GM18951 (cell line): ENCODE results near the gene SEC22A.

Experiments
- POLR2A ChIP-seq: IDR thresholded peaks from 4 replicates; pipeline ENCODE4 v1.6.1; 2011; ENCODE audit warnings: mild to moderate bottlenecking; ENCODE audit not compliant: insufficient read length, insufficient read depth; ENCODE audit errors: extremely low read depth
- in situ Hi-C: fragments of 300-500 bp; cut with MboI; formaldehyde crosslinking; loops from one replicate; pipeline ENCODE4 v1.12.0; 2022; ENCODE audit warnings: low sequenced_read_pairs, mixed read lengths, inconsistent platforms; ENCODE audit not compliant: unreplicated experiment

Gene SEC22A

DNA sequence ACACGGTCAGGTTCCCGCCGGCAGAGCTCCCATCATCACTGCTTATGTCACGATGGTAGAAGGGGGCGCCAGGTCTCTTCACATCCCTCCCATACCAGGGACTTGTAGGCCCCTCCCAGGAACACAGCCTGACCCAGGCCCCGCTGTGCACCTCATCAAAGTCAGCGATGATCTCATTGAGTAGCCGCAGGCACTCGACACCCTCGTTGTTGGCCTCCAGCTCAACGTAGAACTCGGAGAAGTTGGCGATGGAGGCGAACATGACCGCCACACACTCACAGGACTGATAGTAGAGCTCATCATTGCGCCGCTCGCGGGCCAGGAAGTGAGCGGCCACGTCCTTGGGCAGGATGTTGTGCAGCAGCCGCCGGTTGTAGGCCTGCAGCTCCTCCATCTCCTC, 89.2 kb downstream of the SEC22A start:
- TF ChIP-seq POLR2A, result no peak
- in situ Hi-C loops, result no loop called here

DNA sequence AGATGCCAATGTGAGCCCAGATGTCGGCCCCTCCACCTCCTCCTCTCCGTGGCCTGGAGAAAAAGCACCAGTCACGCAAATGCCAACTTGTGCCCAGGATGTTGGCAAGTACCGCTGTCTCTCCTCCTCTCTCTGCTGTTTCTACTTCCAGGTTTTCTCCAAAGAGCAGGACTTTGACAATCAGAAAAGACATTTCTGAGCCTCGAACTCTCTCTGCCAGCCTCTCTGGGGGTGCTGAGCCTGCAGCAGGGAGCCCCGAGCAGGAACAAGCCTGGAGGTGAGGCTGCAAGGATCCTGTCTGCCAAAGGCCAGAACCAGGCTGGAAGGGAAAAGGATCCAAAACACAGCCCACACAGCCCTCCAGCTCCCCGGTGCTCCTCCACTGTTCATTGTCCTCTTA, 89.7 kb downstream of the SEC22A start:
- in situ Hi-C loops, result no loop called here
- TF ChIP-seq POLR2A, result no peak

DNA sequence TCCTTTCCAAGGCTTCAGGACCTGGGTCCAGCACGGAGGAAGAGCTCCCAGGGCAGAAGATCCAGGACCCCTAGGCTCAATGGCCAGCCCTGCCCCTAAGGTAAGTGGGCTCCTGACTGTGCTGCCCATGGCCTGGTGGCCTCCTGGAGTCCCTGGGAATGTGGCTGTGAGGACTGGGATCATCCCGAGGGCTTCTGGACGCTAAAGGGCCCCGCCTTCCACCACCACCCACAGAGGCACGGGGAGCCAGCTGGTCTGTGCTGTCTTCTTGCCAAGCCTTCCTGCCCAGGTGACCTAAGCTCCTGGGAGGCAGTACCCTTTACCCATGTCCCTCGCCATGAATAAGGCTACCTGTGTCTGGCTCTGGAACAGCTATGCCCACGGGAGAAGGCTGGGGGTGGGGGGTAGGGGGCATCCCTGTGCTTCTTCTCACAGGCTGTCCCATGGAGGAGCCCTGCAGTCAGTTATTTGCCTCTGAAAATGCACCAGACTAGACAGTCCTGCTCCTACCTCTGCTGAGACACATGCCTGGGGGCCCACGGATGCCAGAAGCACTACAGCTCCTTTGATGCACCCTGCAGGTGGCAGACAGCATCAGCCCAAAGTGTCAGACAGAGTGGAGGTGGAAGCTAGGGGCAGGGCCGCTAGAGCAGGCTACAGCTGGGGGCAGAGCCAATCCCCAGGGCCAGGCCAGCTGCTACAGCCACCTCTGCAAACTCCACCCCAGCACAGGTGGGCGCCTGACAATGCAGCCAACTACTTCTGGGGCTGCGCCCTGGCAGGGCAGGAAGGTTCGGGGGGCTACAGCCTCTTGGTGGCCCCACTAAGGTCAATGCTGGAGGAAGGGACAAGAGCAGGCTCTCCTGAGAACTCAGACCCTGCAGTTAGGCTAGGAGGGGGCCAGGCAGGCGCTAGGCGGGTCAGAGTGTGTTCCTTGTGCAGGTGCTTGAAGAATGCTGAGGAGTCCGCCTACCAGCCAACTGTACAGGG, 90.9 kb downstream of the SEC22A start:
- in situ Hi-C loops, result no loop called here
- no peak for TF ChIP-seq POLR2A

DNA sequence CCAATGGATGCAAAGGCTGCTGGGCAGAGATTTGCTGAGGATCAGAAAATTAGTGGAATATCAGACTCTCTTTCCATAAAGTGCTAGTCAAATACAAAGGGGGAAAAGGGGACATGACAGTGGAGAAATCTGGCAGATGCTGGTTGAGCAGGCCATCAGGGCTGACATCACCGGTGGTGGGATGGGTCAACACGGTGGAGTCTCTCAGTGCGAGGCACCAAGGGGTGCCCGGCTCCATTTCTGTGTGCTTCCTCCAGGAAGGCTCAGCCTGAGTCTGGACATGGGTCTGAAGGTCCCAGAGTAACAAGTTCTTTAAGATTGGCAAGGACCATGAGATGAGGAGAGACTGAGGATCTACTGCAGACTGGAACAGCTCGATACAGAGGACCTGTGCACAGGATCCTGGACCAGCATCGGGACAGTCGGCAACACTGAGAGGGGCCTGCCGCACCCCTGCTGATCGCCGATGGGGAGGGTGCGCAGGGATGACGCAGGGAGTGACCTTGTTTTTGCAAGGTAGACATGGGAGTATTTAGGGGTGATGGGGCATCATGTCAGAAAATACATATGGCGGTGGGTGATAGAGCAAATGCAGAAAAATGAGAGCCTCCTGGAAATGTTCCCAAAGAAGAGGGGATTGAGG, 92.7 kb downstream of the SEC22A start:
- no peak for TF ChIP-seq POLR2A
- in situ Hi-C loops, result no loop called here

DNA sequence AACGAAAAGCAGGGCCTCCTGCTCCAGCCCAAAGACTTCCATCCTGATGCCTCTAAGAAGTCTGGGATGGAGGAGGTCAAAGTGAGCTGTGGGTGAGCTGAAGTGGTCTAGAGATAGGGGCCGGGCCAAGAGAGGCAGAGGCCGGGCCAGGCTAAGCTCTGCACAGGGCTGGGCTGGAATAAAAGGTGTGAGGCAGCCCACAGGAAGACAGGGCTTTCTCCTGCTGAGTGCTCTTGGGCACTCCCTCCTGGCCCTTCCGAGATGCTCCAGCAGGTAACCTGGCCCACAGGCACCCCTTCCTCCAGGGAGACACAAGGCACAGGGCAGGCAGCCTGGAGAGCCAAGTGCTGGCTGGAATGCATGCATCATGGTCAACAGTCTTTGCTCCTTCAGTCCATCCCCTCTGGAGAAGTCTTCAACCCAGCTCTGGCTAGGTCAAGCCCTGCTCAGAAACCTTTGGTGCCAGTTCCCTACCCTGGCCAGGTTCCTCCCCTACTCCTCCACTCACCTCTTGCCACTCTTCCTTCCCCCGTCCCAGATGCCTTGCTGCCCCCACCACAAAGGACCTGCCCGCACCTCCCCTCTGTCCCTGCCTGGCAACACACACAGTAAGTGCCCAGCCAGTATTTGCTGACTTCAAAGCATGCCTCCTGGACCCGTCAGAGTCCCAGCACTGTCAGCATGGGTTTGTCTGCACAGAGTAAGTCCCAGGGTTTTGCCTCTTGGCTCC, 93.6 kb downstream of the SEC22A start:
- TF ChIP-seq POLR2A, result no peak
- in situ Hi-C loops, result no loop called here

DNA sequence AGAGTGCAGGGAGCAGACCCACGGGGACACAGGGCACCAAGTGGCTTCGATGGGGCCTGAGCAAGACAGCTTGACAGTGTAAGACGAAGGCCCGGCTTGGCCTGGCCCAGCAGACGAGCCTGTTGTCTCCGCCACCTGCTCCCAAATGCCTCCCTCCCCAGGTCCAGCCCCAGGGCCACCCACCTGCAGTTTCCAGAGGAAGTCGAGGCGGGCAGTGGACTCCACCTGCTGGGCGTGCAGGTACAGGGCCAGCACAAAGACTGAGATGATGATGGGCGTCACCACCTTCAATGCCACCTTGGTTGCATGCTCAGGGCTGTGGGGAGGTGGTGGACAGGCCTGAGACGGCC, 94.1 kb downstream of the SEC22A start:
- in situ Hi-C loops, result no loop called here
- TF ChIP-seq POLR2A, result no peak

DNA sequence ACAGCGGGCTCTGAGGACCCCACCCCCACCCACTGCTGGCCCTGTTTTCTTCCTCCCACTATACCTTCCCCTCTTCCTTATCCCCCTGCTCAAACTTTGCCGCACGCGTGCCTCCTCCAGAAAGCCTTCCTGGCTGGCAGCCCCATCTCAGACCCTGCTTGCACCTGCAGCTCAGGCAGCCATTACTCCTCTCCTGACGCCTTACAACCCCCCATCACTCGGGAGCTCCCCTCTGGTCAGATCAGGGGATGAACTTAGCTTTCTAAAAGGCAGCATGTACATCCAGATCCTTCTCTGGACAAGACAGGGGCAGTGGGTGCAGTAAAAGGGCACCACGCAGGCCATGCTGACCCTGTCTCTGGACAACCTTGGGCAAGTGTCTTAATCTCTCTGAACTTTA, 94.5 kb downstream of the SEC22A start:
- in situ Hi-C loops, result no loop called here
- TF ChIP-seq POLR2A, result no peak

DNA sequence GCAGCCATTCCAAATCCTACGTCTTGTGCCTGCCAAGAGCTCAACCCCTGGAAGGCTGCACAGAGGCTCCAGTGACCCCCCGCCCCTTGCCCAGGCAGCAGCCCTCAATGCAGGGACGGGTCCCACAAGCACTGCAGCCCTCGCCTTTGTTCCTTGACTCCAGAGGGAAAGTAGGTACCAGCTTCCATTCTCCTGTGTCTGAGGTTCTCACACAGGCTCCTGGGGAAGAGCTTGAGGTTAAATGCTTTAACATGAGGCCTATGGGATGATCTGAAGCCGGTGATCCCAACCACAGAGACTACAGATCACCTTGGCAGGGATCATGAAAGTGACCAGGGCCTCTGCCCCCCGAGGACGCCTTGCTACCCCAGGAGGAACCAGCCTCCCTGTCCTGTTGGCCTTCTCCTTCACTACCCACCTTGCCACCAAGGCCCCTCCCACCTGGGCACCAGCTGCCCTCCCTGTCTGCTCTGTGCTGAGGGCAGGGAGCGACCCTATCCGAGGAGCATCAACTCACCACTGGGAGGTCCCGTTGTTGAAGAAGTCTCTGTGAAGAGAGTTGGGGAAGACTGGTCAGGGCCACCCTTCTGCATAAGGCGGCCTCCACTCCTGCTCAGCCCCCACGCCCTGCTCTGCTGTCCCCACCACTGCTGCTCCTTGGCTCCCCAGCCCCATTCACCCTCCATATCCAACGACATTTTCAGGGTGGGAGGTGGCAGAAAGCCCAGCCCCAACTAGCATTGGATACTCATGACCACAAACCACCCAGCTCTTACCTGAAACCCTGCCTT, 95.3 kb downstream of the SEC22A start:
- no peak for TF ChIP-seq POLR2A
- in situ Hi-C loops, result no loop called here

DNA sequence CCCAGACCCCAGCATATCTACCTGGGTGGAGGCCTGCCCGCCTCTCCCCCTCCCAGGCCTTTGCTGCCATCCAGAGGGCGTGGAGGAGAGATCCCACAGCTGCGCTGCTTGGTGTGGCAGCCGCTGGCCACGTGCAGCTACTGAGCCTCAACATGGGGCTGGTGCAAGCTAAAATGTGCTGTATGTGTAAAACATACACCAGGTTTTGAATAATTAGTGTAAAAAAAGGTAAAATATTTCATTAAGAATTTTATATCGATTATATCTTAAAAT, 95.8 kb downstream of the SEC22A start:
- in situ Hi-C loops, result no loop called here
- TF ChIP-seq POLR2A, result no peak

DNA sequence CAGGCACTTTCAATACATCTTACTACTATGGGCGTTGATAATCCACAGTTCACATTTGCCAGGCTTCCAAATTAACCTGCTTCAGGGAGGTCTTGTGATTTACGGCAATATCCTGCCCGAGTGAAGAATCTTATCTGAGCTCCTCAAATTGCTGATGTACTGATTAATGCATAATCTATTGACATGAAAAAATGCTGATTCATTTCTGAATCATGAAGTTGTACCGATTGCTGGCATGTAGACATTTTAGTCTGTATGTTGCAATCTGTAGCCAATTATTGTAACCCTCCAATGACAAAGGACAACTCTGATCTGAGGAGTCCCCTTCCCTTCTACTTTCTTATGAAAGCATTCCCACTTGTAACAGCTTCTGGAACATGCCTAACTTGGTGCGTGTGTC, 97.2 kb downstream of the SEC22A start:
- in situ Hi-C loops, result no loop called here
- no peak for TF ChIP-seq POLR2A

DNA sequence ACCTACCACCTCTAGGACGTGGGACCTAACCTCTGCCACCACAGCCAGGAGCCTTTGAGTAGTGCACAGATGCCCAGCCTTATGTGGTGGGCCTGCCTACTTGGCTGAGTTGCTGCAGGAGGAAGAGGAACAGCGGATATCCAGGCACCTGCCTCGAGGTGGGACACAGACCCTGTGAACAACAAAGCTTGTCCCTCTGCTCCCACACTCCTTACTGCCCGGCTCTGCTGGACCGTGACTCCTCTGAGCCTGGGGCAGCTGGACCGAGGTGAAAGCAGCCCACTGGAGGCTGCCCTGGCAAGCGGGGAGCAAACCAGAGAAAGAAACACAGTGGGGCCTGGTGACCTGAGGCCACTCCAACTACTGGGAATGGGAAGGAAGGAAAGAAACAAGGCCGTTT, 97.8 kb downstream of the SEC22A start:
- no peak for TF ChIP-seq POLR2A
- in situ Hi-C loops, result no loop called here

DNA sequence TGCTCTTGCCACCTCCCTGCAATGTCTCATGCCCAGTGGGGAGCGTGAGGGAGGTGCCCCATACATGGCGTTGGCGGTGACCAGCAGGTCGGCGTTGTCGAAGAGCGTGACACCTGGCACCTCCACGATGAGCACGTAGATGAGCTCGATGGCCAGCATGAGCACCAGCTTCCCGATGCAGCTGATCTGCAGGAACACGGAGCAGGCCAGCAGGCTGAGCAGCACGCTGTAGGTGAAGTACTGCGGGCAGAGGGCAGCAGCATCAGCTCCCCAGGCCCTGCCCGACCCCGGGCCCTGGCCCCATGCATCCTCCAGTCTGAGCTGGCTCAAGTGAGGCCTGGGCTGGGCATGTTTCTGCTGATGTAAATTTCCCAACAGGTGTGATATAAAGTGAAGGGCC, 98.3 kb downstream of the SEC22A start:
- no peak for TF ChIP-seq POLR2A
- in situ Hi-C loops, result no loop called here

DNA sequence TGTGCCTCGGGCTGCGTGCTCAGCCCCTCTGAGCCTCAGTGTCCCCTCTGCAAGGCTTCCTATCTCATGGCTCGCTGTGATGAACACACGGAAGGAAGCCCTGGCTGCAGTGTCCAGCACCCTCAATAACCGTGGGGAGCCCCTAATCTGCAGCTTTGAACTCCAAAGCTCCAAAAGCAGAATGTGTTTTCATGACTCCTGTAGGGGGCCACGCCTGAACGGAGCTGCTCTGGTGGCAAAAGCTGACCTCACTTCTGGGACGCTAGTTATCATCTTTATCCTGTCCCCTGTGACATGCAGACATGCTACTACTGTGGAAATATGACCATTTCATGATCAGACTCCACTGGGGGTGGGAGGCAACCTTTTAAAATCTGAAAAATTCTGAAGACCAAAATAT, 98.8 kb downstream of the SEC22A start:
- no peak for TF ChIP-seq POLR2A
- in situ Hi-C loops, result no loop called here
